CD4-positive, alpha-beta T cell treated with Interleukin-4 for 1 hour (primary cell): ENCODE data around the gene KRT82.

Experiments
- DNase-seq, 2 donors: peaks; one replicate each; pipeline ENCODE4 v3.0.0-alpha.2; 2020 to 2022

KRT82 gene

DNA sequence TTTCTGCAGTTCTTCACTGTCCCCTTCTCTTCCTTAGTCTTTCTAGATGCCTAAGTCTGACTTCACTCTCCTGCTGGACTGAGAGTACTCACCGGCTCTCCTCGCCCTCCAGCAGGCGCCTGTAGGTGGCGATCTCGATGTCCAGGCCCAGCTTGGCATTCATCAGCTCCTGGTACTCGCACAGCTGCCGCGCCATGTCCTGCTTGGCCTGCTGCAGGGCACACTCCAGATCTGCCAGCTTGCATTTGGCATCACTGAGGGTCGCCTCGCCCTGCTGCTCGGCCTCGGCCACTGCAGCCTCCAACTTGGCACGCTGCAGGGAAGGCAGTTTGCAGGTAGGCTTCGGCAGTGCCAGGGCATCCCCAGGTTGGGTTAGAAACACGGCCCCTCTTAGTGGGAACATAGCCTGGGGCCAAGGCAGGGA, 25.9 kb downstream of the KRT82 start:
- DNase-seq, result no peak

DNA sequence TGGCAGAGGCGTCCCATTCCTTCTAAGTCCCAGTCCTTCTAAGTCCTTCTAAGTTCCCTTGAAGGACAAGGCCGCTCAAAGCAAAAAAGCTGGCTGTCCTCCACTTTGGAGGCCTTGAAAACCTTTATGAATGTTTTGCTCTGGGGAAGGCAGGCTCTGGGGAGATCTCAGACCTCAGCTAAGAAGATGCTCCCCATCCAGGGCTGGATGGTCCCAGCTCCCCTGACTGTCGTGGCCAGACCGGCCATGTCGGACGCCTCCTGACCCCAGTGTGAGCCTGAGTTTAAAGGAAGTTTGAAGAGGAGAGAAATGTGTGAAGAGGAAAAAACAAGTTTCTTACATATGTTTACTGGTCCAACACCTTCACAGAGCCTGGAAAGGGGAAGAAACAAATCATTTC, 26.6 kb downstream of the KRT82 start:
- no peak for DNase-seq

DNA sequence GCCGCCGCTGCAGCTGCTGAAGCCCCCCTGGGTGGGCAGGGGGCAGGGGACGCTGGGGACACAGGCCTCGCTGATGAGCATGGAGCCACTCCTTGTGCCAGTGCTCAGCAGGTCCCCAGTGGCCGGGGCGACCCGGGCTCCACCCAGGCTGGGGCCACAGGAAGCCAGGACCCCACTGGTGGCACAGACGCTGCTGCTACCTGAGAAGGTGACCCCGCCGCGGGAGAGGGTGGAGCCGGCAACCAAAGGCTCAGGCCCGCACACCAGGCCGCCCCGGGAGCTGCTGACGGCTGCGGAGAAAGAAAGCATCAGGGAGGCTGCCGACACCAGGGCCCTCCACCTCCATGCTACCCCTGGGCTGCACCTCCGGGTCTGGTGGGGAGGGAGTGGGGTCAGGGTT, 28.0 kb downstream of the KRT82 start:
- DNase-seq, result no peak

DNA sequence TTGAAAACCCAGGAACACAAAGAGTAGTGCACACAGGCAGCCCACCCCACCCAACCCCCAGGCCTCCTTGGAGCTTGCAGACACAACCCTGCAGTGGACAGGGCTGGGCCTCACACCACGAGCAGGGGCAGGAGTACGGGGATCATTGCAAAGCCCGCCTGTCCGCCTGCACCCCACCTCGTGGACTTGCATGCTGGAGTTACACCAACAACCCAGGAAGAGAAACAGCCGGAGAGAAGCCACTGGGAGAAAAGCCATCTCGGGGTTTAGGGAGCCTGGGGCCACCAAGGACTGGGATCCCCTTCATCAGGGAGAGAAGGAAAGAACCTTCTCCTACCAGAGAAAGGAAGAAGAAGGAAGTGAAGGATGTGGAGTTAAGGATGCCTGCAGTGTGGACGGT, 28.9 kb downstream of the KRT82 start:
- no peak for DNase-seq

DNA sequence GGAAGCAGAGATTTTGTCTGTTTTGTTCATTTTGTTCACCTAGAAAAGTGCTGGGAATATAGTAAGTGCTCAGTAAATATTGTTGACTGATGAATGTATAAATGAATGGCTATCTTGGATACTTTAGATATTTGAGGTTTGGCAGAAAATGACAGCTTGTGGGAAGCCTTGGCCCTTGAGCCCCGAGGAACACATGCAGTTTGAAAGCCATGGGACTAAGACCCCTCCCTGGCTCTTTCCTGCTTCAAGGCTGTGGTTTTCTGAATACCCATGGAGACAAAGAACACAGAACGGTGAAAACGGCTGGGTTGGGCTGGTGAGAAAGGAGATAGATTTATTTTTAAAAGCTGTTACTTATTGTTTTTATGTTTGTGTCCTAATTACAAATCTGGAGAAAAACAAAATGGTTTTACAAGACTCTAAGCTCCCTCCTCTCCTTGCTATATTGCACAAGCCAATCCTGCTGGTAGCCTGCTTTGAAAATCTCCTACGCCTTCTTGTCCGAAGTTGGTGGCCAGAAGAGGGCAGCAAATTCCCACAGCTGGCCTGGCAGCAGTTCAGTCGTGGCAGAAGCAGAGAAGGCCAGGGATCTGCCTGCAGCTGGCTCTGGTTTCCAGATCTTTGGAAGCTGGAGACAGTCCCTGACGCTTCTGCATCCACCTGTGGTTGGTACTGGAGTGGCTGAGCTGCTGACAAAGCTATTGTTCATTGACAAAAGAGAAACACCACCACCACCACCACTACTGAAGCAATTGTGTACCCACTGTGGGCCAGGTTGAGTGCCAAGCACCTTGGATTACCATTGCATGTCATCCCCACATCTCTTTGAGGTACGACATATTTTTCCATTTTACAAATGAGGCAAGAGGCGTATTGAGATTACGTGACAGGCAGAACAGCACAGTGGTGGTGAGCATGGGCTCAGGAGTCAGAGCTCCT, 33.6 kb downstream of the KRT82 start:
- peak; percentile 48 to 60 for DNase-seq

DNA sequence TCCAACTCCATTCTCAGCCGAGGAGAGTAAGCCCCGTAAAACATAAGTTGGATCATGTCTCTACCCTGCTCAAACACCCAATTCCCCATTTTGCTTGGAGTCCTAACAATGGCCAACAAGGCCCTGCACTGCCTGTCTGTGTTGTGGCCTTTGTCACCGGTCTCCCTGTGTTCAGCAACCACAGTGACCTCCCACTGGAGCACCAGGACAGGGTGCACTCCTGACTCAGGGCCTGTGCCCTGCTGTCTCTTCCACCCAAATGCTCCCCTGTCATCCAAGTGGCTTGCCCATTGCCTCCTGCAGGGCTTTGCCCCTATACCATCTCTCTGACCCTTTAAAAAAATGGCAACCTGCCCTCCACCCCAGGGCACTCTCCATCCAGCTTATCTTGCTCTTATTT, 34.4 kb downstream of the KRT82 start:
- DNase-seq, result no peak

DNA sequence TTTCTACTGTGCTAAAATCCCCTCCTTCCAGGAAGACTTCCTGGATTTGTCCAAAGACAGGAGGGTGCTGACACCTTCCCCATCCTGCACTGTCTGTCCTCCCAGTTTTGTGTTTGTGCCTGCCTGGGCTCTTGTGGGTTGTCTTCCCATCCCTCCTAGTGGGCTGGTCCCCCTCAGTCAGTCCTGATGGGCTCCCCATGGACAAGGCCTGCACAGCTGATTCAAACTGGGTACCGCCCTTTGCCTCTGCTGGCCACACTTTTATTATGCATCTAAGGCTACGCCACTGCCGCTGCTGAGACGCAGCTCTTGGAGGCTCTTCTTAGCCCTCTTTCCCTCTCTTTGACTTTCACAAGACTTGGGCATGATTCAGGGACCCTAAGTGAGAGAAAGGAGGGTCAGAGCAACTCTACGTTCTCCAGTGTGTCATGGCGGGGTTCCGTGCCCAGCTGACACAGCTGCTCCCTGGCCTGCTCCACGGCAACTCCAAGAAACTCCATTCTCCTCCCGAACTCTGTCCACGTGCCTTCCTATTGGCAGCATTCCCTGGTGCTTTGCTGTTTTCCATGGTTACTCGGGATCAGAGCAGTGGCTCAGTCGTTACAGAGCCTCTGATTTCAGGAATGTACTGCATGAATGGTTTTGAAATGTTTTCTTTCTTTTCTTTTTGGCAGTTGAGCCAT, 35.1 kb downstream of the KRT82 start:
- DNase-seq, result no peak

DNA sequence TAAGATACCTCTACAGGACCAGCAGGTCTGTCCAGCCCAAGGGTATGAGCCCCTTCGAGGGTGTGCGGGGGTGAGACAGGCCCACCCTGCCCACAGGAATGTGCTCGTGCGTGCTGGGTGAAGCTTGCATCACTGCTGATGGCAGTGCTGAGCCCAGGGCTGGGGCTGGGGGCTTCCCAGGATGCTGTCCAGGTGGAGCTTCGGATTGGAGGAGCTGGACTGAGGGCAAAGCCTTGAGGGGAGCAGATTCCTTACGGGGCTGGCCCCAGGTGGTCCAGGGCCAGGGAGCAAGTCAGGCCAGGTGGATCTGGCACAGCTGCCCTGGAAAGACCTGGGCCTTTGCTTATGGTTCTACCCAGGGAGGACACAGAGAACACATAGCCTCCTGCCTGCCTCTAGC, 36.3 kb downstream of the KRT82 start:
- no peak for DNase-seq

DNA sequence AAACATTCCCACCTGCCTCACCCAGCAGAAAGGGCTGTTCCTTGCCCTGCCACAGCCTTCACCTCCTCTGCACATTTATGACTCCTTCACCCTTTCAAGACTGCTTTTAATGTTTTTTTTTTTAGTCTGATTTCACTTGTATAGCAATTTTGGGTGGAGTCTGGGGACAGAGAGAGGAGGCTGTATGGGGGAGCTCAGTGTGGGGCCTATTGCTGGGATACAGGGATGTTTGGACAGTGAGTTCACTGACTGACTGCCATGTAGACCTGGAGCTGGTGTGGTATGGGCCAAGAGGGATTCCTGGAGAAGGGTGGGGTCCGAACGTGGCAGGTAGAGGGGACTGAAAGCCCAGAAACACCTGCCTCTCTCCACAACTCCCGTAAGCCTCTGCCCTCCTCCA, 36.9 kb downstream of the KRT82 start:
- DNase-seq, result no peak

DNA sequence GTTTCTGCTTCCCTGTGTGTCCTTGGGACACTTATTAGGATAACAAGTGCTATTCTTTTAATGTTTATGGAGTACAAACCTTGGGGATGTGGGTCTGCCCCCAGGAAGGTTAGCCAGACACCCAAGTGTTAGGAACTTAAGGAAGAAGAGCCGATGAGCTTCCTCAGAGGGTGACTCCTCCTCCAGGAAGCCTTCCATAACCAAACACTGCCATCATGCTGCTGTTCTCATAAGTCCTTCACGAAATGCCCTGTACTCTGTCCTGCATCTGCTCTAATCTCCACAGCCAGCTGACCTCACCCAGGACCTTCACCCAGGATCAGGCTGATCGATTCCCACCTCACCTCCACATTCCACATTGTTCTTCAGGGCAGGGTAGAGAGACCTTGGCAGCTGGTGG, 37.6 kb downstream of the KRT82 start:
- no peak for DNase-seq

DNA sequence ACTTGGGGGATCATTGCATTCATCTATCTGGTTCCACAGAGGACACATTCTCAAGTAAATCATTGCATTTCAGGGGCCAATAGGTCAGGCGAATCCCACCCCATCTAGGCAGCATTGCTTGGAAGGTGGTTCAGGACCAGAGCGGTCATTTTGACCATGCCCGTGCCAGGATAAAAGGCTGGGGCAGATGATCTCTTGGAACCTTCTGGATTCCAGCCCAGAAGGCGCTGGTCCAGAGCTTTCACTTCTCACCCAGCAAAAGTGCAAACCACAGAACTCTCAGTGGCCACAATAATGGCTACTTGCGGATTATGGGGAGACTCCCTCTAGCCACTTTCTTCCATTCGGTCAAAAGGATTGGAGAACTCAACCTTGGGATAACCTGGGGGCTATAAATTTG, 38.3 kb downstream of the KRT82 start:
- DNase-seq, result no peak

DNA sequence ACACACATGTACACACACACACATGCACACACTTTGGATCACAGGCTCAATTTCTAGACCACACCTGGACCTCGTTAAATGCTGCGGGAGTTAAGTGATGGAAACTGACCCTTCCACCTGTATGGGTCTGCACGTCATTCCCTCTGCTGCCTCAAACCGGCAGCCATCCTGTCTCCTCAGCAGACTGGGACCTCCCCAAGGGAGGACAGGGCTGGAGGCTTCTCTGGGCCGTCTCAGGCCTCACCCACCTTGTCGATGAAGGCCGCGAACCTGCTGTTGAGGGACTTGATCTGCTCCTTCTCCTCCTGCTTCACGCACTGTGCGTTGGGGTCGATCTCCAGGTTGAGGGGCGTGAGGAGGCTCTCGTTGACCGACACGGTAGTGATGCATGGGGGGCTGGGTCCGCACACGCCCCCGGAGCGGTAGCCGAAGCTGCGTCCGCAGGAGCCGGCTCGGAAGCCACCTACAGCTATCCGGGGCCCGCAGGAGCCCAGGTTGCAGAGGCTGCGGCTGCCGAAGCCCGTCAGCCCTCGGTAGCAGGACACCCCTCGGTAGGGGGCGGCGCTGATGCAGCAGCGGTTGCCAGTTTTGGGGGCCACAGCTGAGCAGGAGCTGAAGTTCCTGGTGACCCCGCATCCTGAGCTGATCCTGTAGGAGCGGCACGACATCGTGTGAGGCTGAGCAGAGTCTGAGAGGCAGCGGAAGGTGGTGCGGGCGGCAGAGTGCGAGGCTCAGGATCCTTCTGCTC, 39.2 kb downstream of the KRT82 start, which contains the start of gene KRT85:
KRT85 (minus strand) TSS at position 744 of the 748 bp plus-strand sequence; CDS start at position 668, 76 bp downstream.
- DNase-seq, result no peak

DNA sequence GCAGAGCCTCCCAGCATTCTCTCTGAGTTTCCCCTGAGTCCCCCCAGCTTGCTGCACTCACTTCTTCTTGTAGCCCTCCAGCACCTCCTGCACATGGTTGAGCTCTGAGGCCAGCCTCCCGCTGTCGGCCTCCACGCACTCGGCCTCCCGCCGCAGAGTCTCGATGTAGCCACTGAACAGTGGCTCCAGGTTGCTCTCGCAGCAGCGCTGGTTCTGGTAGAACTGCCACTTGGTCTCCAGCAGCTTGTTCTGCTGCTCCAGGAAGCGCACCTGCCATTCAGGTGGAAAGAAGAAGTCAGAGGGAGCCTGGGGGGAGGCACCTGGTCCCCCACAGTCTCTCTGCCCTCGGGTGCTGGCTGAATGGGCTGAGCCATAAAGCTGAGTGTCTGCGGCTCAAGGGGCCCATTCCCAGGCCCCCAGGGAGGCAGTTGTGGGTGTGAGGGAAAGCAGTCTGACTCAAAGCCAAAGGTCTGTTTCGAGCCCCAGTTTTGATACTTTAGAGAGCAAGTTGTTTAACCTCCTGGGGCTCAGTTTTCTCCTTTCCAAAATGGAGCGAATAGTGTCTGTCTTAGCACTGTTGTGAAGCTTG, 41.1 kb downstream of the KRT82 start:
- DNase-seq, result no peak

DNA sequence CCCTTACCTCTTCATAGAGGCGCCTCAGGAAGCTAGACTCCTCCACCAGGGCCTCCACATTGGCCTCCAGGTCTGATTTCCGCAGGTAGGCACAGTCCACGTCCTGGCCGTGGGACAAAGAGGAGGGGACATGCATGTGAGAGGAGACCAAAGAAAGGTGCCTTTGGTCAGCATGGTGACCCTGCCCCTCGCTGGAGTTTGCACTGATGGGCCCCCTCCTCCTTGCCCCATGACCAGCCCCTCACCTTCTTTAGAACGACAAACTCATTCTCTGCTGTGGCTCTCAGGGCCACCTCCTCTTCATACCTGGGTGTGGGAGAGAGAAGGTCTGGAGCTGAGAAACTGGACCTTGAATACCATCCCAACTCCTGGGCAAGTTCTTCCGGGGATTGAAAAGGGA, 42.1 kb downstream of the KRT82 start:
- no peak for DNase-seq

DNA sequence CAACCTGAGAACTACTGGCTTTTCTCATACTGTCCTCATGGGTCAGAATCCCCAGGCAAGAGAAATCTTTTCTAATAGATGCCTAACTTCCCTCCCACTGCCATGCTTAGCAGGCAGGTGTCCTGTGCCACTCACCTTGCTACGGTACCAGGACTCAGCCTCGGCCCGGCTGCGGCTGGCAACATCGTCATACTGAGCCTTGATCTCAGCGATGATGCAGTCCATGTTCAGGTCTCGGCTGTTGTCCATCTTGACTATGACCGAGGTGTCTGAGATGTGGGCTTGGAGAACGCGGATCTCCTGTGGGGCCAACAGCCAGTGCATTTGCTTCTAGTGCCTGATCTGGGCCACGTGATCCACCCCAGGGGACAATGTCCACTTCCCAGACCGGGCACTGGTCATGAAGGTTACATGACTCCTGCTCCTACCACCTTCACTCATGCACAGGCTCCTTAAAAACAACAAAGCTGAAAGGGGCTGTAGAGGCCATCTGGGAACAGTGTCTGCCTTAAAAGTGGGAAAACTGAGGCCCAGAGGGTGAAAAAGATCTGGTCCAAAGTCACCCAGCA, 42.9 kb downstream of the KRT82 start:
- DNase-seq, result no peak

DNA sequence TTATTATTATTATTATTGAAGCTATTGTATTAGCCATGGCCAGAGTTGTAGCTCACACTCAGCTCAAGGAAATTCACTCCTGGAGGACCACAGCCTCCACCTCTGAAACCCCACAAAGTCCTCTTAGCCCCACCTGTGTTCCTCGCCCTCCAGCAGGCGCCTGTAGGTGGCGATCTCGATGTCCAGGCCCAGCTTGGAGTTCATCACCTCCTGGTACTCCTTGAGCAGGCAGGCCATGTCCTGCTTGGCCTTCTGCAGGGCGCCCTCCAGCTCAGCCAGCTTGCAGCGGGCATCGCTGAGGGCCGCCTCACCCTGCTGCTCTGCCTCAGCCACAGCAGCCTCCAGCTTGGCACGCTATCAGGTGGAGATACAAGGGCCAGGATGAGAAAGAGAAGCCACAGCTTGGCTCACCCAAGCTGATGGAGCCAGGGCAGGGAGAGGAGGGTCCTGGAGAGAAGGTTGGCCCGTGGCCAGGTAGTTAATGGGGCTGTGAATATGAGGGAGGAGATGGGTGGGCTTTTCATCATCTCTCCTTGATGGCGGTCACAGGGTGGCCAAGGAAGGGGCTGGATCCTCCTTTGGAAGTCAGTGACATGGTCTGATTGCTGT, 43.9 kb downstream of the KRT82 start:
- DNase-seq, result no peak

DNA sequence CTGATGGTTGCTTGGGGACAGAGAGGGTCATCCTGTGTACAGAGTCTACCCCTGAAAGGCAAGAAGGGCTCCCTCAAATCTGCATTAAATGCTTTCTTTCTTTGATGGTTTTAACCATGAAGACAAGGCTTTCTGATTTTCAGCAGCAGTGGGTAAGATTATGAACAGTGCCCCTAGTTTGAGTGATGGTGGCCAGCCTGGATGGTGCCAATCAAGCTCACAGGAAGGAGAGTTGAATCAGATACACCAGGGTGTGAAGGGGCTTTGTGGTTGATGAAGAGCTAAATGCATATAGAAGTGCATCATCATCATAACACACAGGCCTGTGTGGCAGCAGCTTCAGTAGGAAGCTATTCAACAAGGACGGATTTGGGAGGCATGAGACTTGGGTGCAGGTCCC, 44.6 kb downstream of the KRT82 start:
- no peak for DNase-seq

DNA sequence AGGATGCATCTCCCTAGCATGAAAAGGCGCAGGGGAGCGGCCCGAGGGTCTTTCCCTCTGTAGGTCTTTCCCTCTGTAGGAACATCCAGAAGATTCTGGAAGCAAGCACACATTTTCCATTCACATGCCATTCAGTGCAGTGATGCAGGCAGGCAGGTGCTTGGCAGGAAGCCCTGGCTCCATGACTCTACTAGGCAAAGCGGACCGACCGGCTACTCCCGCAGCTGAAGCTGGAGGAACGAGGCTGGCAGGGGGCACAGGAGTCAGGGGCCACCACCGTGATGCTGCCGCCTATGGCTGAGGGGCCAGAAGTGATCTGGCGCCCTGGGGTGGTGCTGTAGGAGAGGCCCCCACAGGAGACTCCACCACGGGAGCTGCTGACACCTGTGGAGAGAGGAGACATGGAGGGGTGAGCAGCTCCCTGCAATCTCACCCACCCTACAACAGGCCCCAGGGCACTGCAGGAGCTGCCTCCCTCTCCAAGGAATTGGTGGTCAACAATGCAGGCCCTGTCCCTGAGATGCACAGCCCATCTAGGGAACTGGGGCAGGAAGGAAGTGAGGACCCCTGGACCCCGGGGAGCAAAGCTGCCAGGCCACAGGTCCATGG, 45.4 kb downstream of the KRT82 start:
- DNase-seq, result no peak

DNA sequence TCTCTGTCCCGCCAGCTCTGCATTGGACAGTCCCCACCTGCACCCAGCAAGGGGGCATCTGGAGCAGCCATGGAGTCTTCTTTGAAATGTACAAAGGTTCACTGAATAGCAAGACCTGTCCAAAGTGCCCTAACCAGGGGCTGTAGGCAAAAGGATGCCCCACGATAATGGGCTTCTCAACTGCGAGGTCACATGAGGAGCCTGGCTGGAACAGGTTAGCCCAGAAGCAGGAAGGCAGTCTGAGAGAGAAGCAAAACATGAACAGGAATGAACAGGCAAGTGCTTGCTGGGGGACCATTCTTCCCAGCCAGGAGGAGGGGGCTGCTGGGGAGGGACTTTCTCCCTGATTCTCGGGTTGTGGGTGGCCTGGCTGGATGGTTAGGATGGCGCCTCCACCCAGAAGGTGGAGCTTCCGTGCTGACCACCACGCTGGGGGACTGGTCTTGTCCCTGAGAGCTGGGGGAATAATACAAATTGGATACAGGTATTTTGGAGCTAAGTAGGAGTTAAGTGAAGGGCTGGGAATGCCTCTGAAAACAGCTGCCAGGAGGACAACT, 46.0 kb downstream of the KRT82 start:
- DNase-seq, result no peak

DNA sequence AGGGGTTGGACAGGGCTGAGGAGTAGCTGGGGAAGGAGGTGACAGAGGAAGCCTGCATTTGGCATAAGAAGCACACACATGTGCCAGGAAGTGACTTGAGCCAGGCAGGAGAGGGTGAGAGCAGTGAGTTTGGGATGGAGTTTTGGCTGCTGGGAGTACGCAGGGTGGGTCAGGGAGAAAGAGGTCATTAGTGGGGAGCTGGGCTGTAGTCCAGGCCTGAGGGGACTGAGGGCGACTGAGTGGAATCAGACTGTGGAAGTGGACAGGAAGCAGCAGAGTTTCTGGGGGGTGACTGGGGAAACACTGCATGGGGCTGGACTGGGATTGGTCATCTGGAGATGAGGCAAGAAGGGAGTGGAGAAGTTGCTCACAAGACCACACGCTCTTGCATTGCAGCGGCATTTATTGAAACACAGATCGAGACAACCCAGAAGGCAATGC, 46.5 kb downstream of the KRT82 start:
- no peak for DNase-seq

DNA sequence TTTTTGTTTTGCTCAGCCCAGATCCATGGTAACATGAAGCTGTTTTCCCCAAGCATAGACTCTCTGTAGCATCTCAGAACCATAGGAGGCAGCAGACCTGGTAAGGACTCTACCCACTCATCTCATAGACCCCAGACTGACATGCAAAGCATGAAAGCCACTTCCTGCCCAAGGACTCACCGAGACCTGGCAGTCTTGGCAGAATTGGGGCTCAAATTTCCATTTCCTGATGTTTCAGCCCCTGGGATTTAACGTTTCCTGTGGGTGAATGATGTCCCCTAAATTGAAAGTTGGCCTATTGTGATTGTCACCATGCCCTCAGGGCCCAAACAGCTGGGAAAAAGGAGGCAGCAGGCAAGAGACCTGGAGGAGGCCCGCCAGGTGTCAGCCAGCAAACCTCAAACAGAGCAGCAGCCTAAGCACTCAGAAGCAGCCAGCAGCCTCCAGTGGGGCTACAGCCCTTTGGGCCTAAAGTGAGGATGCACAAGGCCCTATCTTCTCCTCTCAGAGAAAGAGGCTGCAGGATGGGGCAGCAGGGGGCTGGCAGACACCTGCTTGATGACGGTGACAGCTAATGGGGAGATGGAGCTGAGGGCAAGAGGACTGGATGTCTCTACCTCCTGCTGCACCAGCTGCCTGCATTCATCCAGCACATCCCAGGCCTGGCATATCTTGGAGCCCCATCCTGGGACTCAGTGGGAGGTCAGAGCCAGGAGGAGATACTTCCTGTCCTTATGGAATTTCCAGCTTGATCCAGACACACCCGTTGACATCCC, 47.4 kb downstream of the KRT82 start:
- DNase-seq, result peak in 1 of 2 donors; percentile 16
